NCI-H2196 (cell line): Measurements from ENCODE around the gene MED23.

ENCODE experiments used
- DNase-seq: peaks from one replicate; lab custom pipeline; 2025; ENCODE audit not compliant: unreplicated experiment; lab: John Stamatoyannopoulos, UW

Gene MED23

GRCh38 chr6:131627724-131628682 lies at the start of gene MED23:
Gene MED23, minus strand, starts transcription at chr6:131628242. Its CDS starts 193 bp downstream, at chr6:131628049.
- peak; percentile 95 for DNase-seq

GRCh38 chr6:131673184-131673583 lies 45.1 kb upstream of the MED23 start:
- no peak for DNase-seq

GRCh38 chr6:131669891-131670290 lies 41.8 kb upstream of the MED23 start:
- DNase-seq = no peak

GRCh38 chr6:131663578-131664165 lies 35.6 kb upstream of the MED23 start:
- DNase-seq = no peak

- peak; percentile 10 for DNase-seq
Measured at GRCh38 chr6:131660195-131660594, 32.2 kb upstream of the MED23 start.

- no peak for DNase-seq
Measured at GRCh38 chr6:131658287-131658686, 30.2 kb upstream of the MED23 start.

- DNase-seq = no peak
Measured at GRCh38 chr6:131657630-131658111, 29.6 kb upstream of the MED23 start.

- no peak for DNase-seq
Measured at GRCh38 chr6:131657222-131657621, 29.2 kb upstream of the MED23 start.

GRCh38 chr6:131656667-131657066 lies 28.6 kb upstream of the MED23 start:
- no peak for DNase-seq

GRCh38 chr6:131655951-131656350 lies 27.9 kb upstream of the MED23 start:
- DNase-seq = no peak

GRCh38 chr6:131655387-131655786 lies 27.3 kb upstream of the MED23 start:
- no peak for DNase-seq

GRCh38 chr6:131654326-131654725 lies 26.3 kb upstream of the MED23 start:
- DNase-seq = no peak

- no peak for DNase-seq
Measured at GRCh38 chr6:131652472-131652871, 24.4 kb upstream of the MED23 start.

GRCh38 chr6:131651782-131652181 lies 23.7 kb upstream of the MED23 start:
- peak; percentile 43 for DNase-seq

- no peak for DNase-seq
Measured at GRCh38 chr6:131646249-131646670, 18.2 kb upstream of the MED23 start.

- DNase-seq = no peak
Measured at GRCh38 chr6:131645846-131646245, 17.8 kb upstream of the MED23 start.

- no peak for DNase-seq
Measured at GRCh38 chr6:131644921-131645320, 16.9 kb upstream of the MED23 start.

- DNase-seq = no peak
Measured at GRCh38 chr6:131643855-131644460, 15.9 kb upstream of the MED23 start.

GRCh38 chr6:131642987-131643611 lies 15.1 kb upstream of the MED23 start:
- DNase-seq = peak; percentile 76

GRCh38 chr6:131642565-131642964 lies 14.5 kb upstream of the MED23 start:
- DNase-seq = no peak

- DNase-seq = no peak
Measured at GRCh38 chr6:131641554-131641953, 13.5 kb upstream of the MED23 start.
